Brain microvascular endothelial cell (primary cell): Measurements from ENCODE around the gene CETN3.

Experiments
- DNase-seq: peaks from one replicate; pipeline ENCODE4 v3.0.0-alpha.2; 2020
- H3K27ac ChIP-seq: fragments of 250-450 bp; sonication (Bioruptor Pico); 2 replicates; pipeline ENCODE4 v1.5.1; 2020; ENCODE audit warnings: mild to moderate bottlenecking, moderate library complexity
- H3K27me3 ChIP-seq: fragments of 250-450 bp; sonication (Bioruptor Pico); replicated peaks from 2 replicates; pipeline ENCODE4 v1.5.1; 2020; ENCODE audit warnings: mild to moderate bottlenecking
- H3K36me3 ChIP-seq: fragments of 250-450 bp; sonication (Bioruptor Pico); replicated peaks from 2 replicates; pipeline ENCODE4 v1.5.1; 2020; ENCODE audit warnings: mild to moderate bottlenecking
- H3K4me3 ChIP-seq: 2 replicates; pipeline ENCODE4 v1.5.1; 2011; ENCODE audit warnings: low read depth, mild to moderate bottlenecking, control low read depth, low read length, moderate library complexity
- CTCF ChIP-seq: IDR thresholded peaks from 2 replicates; pipeline ENCODE4 v1.5.1; 2011; ENCODE audit warnings: low read depth, mild to moderate bottlenecking, moderate library complexity, low read length, control low read depth, inconsistent platforms; ENCODE audit errors: missing control alignments
- in situ Hi-C: cut with HindIII; loops from 2 replicates; pipeline ENCODE4 v1.10.0; 2017; ENCODE audit warnings: low sequenced_read_pairs, low pct_ligation_motif_present

The CETN3 gene

GRCh38 chr5:90408571-90409317 is 812 bp downstream of the CETN3 start:
- no peak for DNase-seq
- Histone ChIP-seq H3K4me3 (peak overlapping the region; percentile 88), H3K27ac (peak overlapping the region; percentile 92), H3K36me3 (peaks cover 2% of the 10 kb centered on the region), H3K27me3 (no peaks in the 10 kb centered on the region)
- in situ Hi-C loops: no loop called here
- no peak for TF ChIP-seq CTCF

- Histone ChIP-seq H3K4me3 (no peak overlapping the region), H3K36me3 (peaks cover 2% of the 10 kb centered on the region), H3K27me3 (no peaks in the 10 kb centered on the region), H3K27ac (no peak overlapping the region)
- DNase-seq: no peak
- in situ Hi-C loops: no loop called here
- no peak for TF ChIP-seq CTCF
Measured at GRCh38 chr5:90406466-90406865, 3.1 kb downstream of the CETN3 start.

- in situ Hi-C loops: no loop called here
- Histone ChIP-seq H3K27ac (no peak overlapping the region), H3K36me3 (peaks cover 2% of the 10 kb centered on the region), H3K4me3 (no peak overlapping the region), H3K27me3 (no peaks in the 10 kb centered on the region)
- no peak for DNase-seq
- no peak for TF ChIP-seq CTCF
Measured at GRCh38 chr5:90402521-90403255, 6.9 kb downstream of the CETN3 start.

- Histone ChIP-seq H3K27me3 (no peaks in the 10 kb centered on the region), H3K27ac (no peak overlapping the region), H3K4me3 (no peak overlapping the region), H3K36me3 (no peaks in the 10 kb centered on the region)
- in situ Hi-C loops: no loop called here
- no peak for DNase-seq
- no peak for TF ChIP-seq CTCF
Measured at GRCh38 chr5:90399251-90399650, 10.3 kb downstream of the CETN3 start.

- DNase-seq: no peak
- H3K36me3 ChIP-seq: no peaks in the 10 kb centered on the region
- in situ Hi-C loops: no loop called here
- no peaks in the 10 kb centered on the region for H3K27me3 ChIP-seq
- no peak overlapping the region for H3K27ac ChIP-seq
- no peak overlapping the region for H3K4me3 ChIP-seq
- TF ChIP-seq CTCF: no peak
Measured at GRCh38 chr5:90398726-90399125, 10.8 kb downstream of the CETN3 start.
